Neuronal stem cell (in vitro differentiated cells): ENCODE results near the gene NPS.

ENCODE experiments used
- DNase-seq: peaks from one replicate; pipeline ENCODE4 v3.0.0-alpha.2; 2013; ENCODE audit warnings: low spot score
- H2AFZ ChIP-seq: one replicate; pipeline ENCODE4 v1.6.1; 2013; ENCODE audit warnings: mild to moderate bottlenecking, low read length, inconsistent platforms
- H2AK5ac ChIP-seq: 2 replicates; pipeline ENCODE4 v1.6.1; 2013; ENCODE audit warnings: low read depth, mild to moderate bottlenecking, inconsistent platforms, low read length, moderate library complexity, mixed read lengths
- H2BK120ac ChIP-seq: 2 replicates; pipeline ENCODE4 v1.6.1; 2013; ENCODE audit warnings: low read depth, mild to moderate bottlenecking, inconsistent platforms, low read length, moderate library complexity, mixed read lengths
- H2BK12ac ChIP-seq: one replicate; pipeline ENCODE4 v1.6.1; 2013; ENCODE audit warnings: low read length, inconsistent platforms
- H2BK15ac ChIP-seq: 2 replicates; pipeline ENCODE4 v1.6.1; 2013; ENCODE audit warnings: mild to moderate bottlenecking, low read length, inconsistent platforms, mixed read lengths
- H2BK5ac ChIP-seq: one replicate; pipeline ENCODE4 v1.6.1; 2013; ENCODE audit warnings: inconsistent platforms, mild to moderate bottlenecking, low read length, moderate library complexity
- H3K14ac ChIP-seq: one replicate; pipeline ENCODE4 v1.6.1; 2013; ENCODE audit warnings: low read length, inconsistent platforms
- H3K18ac ChIP-seq: 2 replicates; pipeline ENCODE4 v1.6.1; 2013; ENCODE audit warnings: low read length, inconsistent platforms
- H3K23ac ChIP-seq: 2 replicates; pipeline ENCODE4 v1.6.1; 2013; ENCODE audit warnings: low read depth, mild to moderate bottlenecking, mixed read lengths, low read length, inconsistent platforms; ENCODE audit not compliant: poor library complexity
- H3K27ac ChIP-seq: replicated peaks from 3 replicates; pipeline ENCODE4 v1.5.1; 2013; ENCODE audit warnings: low read length, inconsistent platforms
- H3K27me3 ChIP-seq, 3 experiments: 2 replicates each; pipeline ENCODE4 v1.6.1; 2013; ENCODE audit warnings: low read length in 3 of 3, mild to moderate bottlenecking in 2 of 3, inconsistent platforms in 1 of 3, low read depth in 1 of 3, mixed read lengths in 1 of 3, moderate library complexity in 1 of 3; ENCODE audit not compliant: control insufficient read depth in 3 of 3, insufficient read depth in 3 of 3
- H3K36me3 ChIP-seq, 2 donors: replicated peaks in 1 of 2; 2 replicates each; pipeline ENCODE4 v1.6.1; 2013; ENCODE audit warnings: low read length in 2 of 2; ENCODE audit not compliant: control insufficient read depth in 2 of 2, insufficient read depth in 2 of 2
- H3K4ac ChIP-seq: 2 replicates; pipeline ENCODE4 v1.6.1; 2013; ENCODE audit warnings: inconsistent platforms, mild to moderate bottlenecking, low read length, moderate library complexity
- H3K4me1 ChIP-seq, 2 donors: 1 replicate in 1 of 2; 2 replicates in 1 of 2; pipeline ENCODE4 v1.6.1; 2013; ENCODE audit warnings: low read length in 2 of 2, low read depth in 1 of 2; ENCODE audit not compliant: control insufficient read depth in 2 of 2, insufficient read depth in 1 of 2
- H3K4me2 ChIP-seq: one replicate; pipeline ENCODE4 v1.6.1; 2013; ENCODE audit warnings: mild to moderate bottlenecking, low read length, inconsistent platforms; ENCODE audit not compliant: insufficient read depth, poor library complexity, severe bottlenecking
- H3K4me3 ChIP-seq, 2 donors: 2 replicates each; pipeline ENCODE4 v1.5.1; 2013; ENCODE audit warnings: low read length in 2 of 2, mild to moderate bottlenecking in 2 of 2, inconsistent platforms in 1 of 2, moderate library complexity in 1 of 2
- H3K79me1 ChIP-seq: one replicate; pipeline ENCODE4 v1.6.1; 2013; ENCODE audit warnings: low read depth, mild to moderate bottlenecking, inconsistent platforms, low read length, moderate library complexity
- H3K9ac ChIP-seq: one replicate; pipeline ENCODE4 v1.6.1; 2013; ENCODE audit warnings: mild to moderate bottlenecking, low read depth, low read length, inconsistent platforms; ENCODE audit not compliant: poor library complexity
- H3K9me3 ChIP-seq, 2 donors: replicated peaks in 1 of 2; 2 replicates each; pipeline versions ENCODE3 to v1.6.1; 2013; ENCODE audit warnings: low read length in 2 of 2, mild to moderate bottlenecking in 2 of 2, inconsistent platforms in 1 of 2, low read depth in 1 of 2, mixed read lengths in 1 of 2, moderate library complexity in 1 of 2; ENCODE audit not compliant: control insufficient read depth in 2 of 2, insufficient read depth in 1 of 2
- H4K8ac ChIP-seq: one replicate; pipeline ENCODE4 v1.6.1; 2013; ENCODE audit warnings: low read depth, mild to moderate bottlenecking, inconsistent platforms, low read length, moderate library complexity
- H4K91ac ChIP-seq: one replicate; pipeline ENCODE4 v1.6.1; 2013; ENCODE audit warnings: low read length, low read depth, mild to moderate bottlenecking, inconsistent platforms; ENCODE audit not compliant: poor library complexity
- WGBS, 2 donors: extraction: QIAGEN DNeasy Blood & Tissue Kit; methylation state at CpG; one replicate each; pipeline ENCODE4 v1.1.7; 2013; ENCODE audit warnings: missing lambda C conversion rate in 2 of 2, mixed read lengths in 1 of 2; ENCODE audit not compliant: insufficient read length in 2 of 2, insufficient replicate concordance in 1 of 2; ENCODE audit errors: extremely low coverage in 2 of 2; 5-methylcytosine and 5-hydroxymethylcytosine counted together

Gene NPS

GRCh38 chr10:127523476-127523875 is 25.6 kb upstream of the NPS start:
- H2AFZ ChIP-seq = no peak overlapping the region
- no CpG with 5 or more reads among the region's 6 CpGs for WGBS, 2 donors
- no peak overlapping the region for H3K4me2 ChIP-seq
- no peak overlapping the region for H3K27ac ChIP-seq
- no peak overlapping the region for H4K8ac ChIP-seq
- H3K79me1 ChIP-seq = no peaks in the 10 kb centered on the region
- H2BK15ac ChIP-seq = no peak overlapping the region
- no peaks in the 10 kb centered on the region for H3K36me3 ChIP-seq
- H3K14ac ChIP-seq = no peak overlapping the region
- no peaks in the 10 kb centered on the region for H3K9me3 ChIP-seq
- H2BK12ac ChIP-seq = no peak overlapping the region
- H2BK120ac ChIP-seq = no peak overlapping the region
- H3K23ac ChIP-seq = no peak overlapping the region
- H3K4ac ChIP-seq = no peak overlapping the region
- H2AK5ac ChIP-seq = no peak overlapping the region
- no peak overlapping the region for H2BK5ac ChIP-seq
- H3K18ac ChIP-seq = no peak overlapping the region
- no peak for DNase-seq
- H3K9ac ChIP-seq = no peak overlapping the region
- H4K91ac ChIP-seq = no peak overlapping the region
- H3K4me1 ChIP-seq = peaks cover 11 to 32% of the 10 kb centered on the region in 2 donors
- H3K27me3 ChIP-seq = no peaks in the 10 kb centered on the region
- H3K4me3 ChIP-seq = no peak overlapping the region

DNA sequence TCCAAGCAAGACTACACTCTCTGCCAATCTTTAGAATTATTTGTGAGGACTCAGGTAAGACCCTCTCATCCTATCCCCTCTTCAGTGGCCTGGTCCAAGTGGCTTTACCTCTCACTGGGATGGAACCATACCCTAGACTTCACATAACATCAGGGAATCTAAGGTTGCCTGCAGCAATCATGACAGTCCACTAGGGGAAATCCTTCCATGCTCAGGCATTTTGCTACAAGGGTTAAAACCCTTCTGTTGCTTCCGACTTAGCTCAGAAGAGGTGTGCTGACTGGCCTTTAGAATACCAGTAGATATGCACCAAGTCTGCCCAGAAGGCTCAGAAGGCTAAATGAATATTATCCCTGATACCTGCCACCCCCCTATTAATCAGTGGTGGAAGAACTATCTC is 24.9 kb upstream of the NPS start:
- no peak overlapping the region for H2BK12ac ChIP-seq
- H3K27ac ChIP-seq = no peak overlapping the region
- no peak overlapping the region for H3K18ac ChIP-seq
- H4K8ac ChIP-seq = no peak overlapping the region
- H3K4me2 ChIP-seq = no peak overlapping the region
- H3K27me3 ChIP-seq = no peaks in the 10 kb centered on the region
- H2AK5ac ChIP-seq = no peak overlapping the region
- H3K23ac ChIP-seq = no peak overlapping the region
- no peak overlapping the region for H2BK120ac ChIP-seq
- no peak overlapping the region for H4K91ac ChIP-seq
- no peak overlapping the region for H2BK15ac ChIP-seq
- no peaks in the 10 kb centered on the region for H3K36me3 ChIP-seq
- H3K4me3 ChIP-seq = no peak overlapping the region
- no peaks in the 10 kb centered on the region for H3K9me3 ChIP-seq
- no peak overlapping the region for H3K9ac ChIP-seq
- H3K14ac ChIP-seq = no peak overlapping the region
- H3K4ac ChIP-seq = no peak overlapping the region
- H2BK5ac ChIP-seq = no peak overlapping the region
- DNase-seq = no peak
- peaks cover 11 to 32% of the 10 kb centered on the region in 2 donors for H3K4me1 ChIP-seq
- H3K79me1 ChIP-seq = no peaks in the 10 kb centered on the region
- WGBS, 2 donors = no CpG with 5 or more reads among the region's 1 CpG
- H2AFZ ChIP-seq = no peak overlapping the region

DNA sequence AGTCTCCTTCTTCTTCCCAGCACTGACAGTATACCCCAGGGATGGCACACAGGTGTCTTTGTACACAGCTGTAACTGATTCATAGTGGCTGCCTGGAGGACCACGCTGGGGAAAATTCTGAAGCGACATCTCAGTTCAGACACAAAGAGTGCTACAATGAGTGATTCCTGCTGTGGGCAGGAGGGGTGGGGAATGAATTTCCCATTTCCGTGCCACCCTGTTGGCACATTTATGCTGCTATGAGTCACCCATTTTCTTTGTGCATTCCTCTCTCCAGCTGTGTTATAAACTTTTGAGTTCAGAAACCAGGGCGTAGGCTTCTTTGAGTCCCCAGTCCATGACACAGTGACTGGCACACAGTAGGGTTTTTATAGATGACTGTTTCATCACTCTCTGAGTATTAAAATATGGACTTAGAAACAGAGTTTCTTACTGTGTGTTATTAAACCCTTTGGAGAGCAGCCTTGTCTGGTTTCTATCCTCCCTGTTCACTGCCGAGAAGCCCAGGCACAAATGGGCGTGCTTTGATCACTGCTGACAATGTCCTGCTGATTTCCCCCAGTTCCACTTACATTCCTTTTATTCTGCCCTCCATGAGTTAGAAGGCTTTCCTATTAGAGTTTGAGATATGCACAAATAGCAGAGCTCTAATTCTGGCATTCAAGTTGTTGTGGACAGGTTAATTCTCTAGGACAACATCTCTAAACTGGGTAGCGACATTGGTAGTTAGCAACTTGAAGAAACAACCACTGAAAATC is 24.0 kb upstream of the NPS start:
- Histone ChIP-seq H3K9me3 (no peaks in the 10 kb centered on the region), H2BK12ac (no peak overlapping the region), H2BK120ac (no peak overlapping the region), H3K4me1 (peaks cover 11 to 32% of the 10 kb centered on the region in 2 donors), H2AFZ (no peak overlapping the region), H3K4me2 (no peak overlapping the region), H3K36me3 (no peaks in the 10 kb centered on the region), H2BK15ac (no peak overlapping the region), H3K4me3 (no peak overlapping the region), H3K27me3 (no peaks in the 10 kb centered on the region), H3K9ac (no peak overlapping the region), H3K23ac (no peak overlapping the region), H4K91ac (no peak overlapping the region), H3K27ac (no peak overlapping the region), H4K8ac (no peak overlapping the region), H3K79me1 (no peaks in the 10 kb centered on the region), H3K18ac (no peak overlapping the region), H2AK5ac (no peak overlapping the region), H2BK5ac (no peak overlapping the region), H3K14ac (no peak overlapping the region), H3K4ac (no peak overlapping the region)
- DNase-seq = peak; percentile 14
- WGBS, 2 donors = no CpG with 5 or more reads among the region's 7 CpGs

DNA sequence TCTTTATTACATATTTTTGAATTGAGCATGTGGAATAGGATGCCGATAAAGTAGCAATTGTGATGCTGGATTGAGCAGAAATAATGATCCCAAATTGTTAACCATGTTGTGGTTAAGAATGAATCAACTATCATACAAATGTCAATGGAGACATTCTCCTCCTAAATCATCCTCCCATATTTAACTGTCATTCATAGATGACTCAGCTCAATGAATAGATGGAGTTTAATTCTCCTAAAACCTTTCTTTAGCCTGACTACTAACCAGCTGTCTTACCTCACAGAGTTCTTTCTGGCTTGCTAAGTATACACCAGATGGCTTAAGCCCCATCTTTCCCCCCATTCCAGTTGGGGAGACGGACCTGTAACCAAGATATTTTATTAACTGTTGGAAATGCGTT is 23.4 kb upstream of the NPS start:
- Histone ChIP-seq H2AK5ac (no peak overlapping the region), H3K4me2 (no peak overlapping the region), H2BK5ac (no peak overlapping the region), H2BK12ac (no peak overlapping the region), H3K9me3 (no peaks in the 10 kb centered on the region), H3K4me3 (no peak overlapping the region), H3K27me3 (no peaks in the 10 kb centered on the region), H3K36me3 (no peaks in the 10 kb centered on the region), H3K18ac (no peak overlapping the region), H4K8ac (no peak overlapping the region), H3K79me1 (no peaks in the 10 kb centered on the region), H3K4me1 (peaks cover 11 to 32% of the 10 kb centered on the region in 2 donors), H3K4ac (no peak overlapping the region), H2AFZ (no peak overlapping the region), H2BK120ac (no peak overlapping the region), H3K9ac (no peak overlapping the region), H2BK15ac (no peak overlapping the region), H3K27ac (no peak overlapping the region), H3K23ac (no peak overlapping the region), H3K14ac (no peak overlapping the region), H4K91ac (no peak overlapping the region)
- no peak for DNase-seq
- no CpG with 5 or more reads among the region's 3 CpGs for WGBS, 2 donors
